Thyroid gland (tissue), 4 donors: ENCODE data around the gene DUSP7.

Experiments used
- CTCF ChIP-seq, 6 experiments: fragments of 200-600 bp in 3 of 6; fragments of 450-650 bp in 3 of 6; sonication (generic) in 3 of 6; IDR thresholded peaks; one replicate each; pipeline ENCODE4 v1.5.1; 2016 to 2019; ENCODE audit warnings: antibody characterized with exemption in 6 of 6, mild to moderate bottlenecking in 2 of 6, inconsistent platforms in 1 of 6, moderate library complexity in 1 of 6
- POLR2A ChIP-seq, 2 donors: fragments of 450-650 bp; IDR thresholded peaks; one replicate each; pipeline ENCODE4 v1.6.1; 2017; ENCODE audit warnings: antibody characterized with exemption in 2 of 2, mild to moderate bottlenecking in 2 of 2, moderate library complexity in 1 of 2

GRCh38 chr3:52061121-52061910 is 4.9 kb upstream of the DUSP7 start:
- TF ChIP-seq POLR2A (IDR thresholded peaks at IDR 0.05): no peak
- no peak for TF ChIP-seq CTCF (IDR thresholded peaks at IDR 0.05)
